Sigmoid colon (tissue), 4 donors: ENCODE data around the gene TRANK1.

Experiments
- POLR2AphosphoS5 ChIP-seq, 4 donors: sonication (generic); formaldehyde crosslinking; IDR thresholded peaks; one replicate each; pipeline ENCODE4 v1.6.1; 2017; ENCODE audit warnings: antibody characterized with exemption in 4 of 4
- TF ChIP-seq, protein P1 (sequence below), 4 experiments: fragments of 450-650 bp in 3 of 4; fragments of 200-600 bp in 1 of 4; IDR thresholded peaks; one replicate each; pipeline ENCODE4 v1.5.1; 2016 to 2019; ENCODE audit warnings: antibody characterized with exemption in 4 of 4, mild to moderate bottlenecking in 3 of 4, moderate library complexity in 2 of 4

DNA sequence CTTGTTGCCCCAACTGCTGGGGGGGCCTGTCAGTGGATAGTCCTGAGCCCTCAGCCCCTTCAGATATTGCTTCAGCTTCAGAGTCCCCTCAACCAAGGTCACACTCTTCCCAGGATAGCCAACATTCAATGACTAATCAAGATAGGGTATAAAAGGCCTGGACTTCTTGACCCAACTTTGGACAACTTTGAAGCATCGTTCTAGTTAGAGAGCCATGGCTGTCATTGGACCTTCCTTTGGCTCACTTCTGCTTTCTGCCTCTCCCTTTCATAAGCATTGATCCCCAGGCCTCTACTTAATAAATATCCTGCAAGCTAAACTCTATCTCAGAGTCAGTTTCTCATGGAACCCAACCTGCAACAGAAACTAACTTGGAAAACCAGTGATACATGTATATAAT, 149.2 kb downstream of the TRANK1 start:
- TF ChIP-seq, protein P1, sequence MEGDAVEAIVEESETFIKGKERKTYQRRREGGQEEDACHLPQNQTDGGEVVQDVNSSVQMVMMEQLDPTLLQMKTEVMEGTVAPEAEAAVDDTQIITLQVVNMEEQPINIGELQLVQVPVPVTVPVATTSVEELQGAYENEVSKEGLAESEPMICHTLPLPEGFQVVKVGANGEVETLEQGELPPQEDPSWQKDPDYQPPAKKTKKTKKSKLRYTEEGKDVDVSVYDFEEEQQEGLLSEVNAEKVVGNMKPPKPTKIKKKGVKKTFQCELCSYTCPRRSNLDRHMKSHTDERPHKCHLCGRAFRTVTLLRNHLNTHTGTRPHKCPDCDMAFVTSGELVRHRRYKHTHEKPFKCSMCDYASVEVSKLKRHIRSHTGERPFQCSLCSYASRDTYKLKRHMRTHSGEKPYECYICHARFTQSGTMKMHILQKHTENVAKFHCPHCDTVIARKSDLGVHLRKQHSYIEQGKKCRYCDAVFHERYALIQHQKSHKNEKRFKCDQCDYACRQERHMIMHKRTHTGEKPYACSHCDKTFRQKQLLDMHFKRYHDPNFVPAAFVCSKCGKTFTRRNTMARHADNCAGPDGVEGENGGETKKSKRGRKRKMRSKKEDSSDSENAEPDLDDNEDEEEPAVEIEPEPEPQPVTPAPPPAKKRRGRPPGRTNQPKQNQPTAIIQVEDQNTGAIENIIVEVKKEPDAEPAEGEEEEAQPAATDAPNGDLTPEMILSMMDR (IDR thresholded peaks at IDR 0.05) = no peak
- no peak for TF ChIP-seq POLR2AphosphoS5 (IDR thresholded peaks at IDR 0.05)
